Subcutaneous adipose tissue (tissue), 4 donors: ENCODE results near the gene VAMP8. TPM values are rescaled to one million over a fixed set of nuclear protein-coding genes. Genes with fewer than 3 reads are reported as not detected.

Experiments
- CTCF ChIP-seq: fragments of 450-650 bp; IDR thresholded peaks from one replicate; pipeline ENCODE4 v1.5.1; 2016; ENCODE audit warnings: low read depth, mild to moderate bottlenecking, control low read depth, antibody characterized with exemption, moderate library complexity
- total RNA-seq, 4 donors: library from RNA; depleted of rRNA; stranded (reverse); fragments of >200 nt; gene quantifications; one replicate each; pipeline ENCODE4 v1.1.0, GENCODE V29; 2016

VAMP8 gene
- total RNA-seq, 4 donors from 2014 or later: 6.2 to 140 (median 34.8) TPM

- no peak for TF ChIP-seq CTCF
Observed at GRCh38 chr2:85560812-85561279, 16.5 kb upstream of the VAMP8 start.

- no peak for TF ChIP-seq CTCF
Observed at GRCh38 chr2:85561280-85562212, 15.8 kb upstream of the VAMP8 start, which contains the start of gene GGCX. Gene GGCX (minus strand): TSS chr2:85561493. CDS start chr2:85561428, 65 bp downstream.

GRCh38 chr2:85564144-85564563 is 13.2 kb upstream of the VAMP8 start:
- no peak for TF ChIP-seq CTCF

GRCh38 chr2:85566265-85566664 is 11.1 kb upstream of the VAMP8 start:
- TF ChIP-seq CTCF: no peak

- no peak for TF ChIP-seq CTCF
Observed at GRCh38 chr2:85575739-85576138, 1.6 kb upstream of the VAMP8 start.

GRCh38 chr2:85577063-85577385 is 362 bp upstream of the VAMP8 start:
- no peak for TF ChIP-seq CTCF
